Epithelial cell of esophagus (primary cell): ENCODE data around the gene ALG9.

Experiments used
- DNase-seq: peaks from one replicate; pipeline ENCODE4 v3.0.0; 2010; ENCODE audit warnings: low read depth
- H3K4me3 ChIP-seq: 2 replicates; pipeline ENCODE4 v1.5.1; 2011; ENCODE audit warnings: mild to moderate bottlenecking, low read length, control low read depth
- TF ChIP-seq, protein P1 (sequence below): IDR thresholded peaks from 2 replicates; pipeline ENCODE4 v1.5.1; 2011; ENCODE audit warnings: low read depth, mild to moderate bottlenecking, low read length, control low read depth, inconsistent platforms; ENCODE audit not compliant: insufficient read depth; ENCODE audit errors: missing control alignments

The ALG9 gene

GRCh38 chr11:111823629-111824028 is 47.8 kb downstream of the ALG9 start:
- TF ChIP-seq, protein P1, sequence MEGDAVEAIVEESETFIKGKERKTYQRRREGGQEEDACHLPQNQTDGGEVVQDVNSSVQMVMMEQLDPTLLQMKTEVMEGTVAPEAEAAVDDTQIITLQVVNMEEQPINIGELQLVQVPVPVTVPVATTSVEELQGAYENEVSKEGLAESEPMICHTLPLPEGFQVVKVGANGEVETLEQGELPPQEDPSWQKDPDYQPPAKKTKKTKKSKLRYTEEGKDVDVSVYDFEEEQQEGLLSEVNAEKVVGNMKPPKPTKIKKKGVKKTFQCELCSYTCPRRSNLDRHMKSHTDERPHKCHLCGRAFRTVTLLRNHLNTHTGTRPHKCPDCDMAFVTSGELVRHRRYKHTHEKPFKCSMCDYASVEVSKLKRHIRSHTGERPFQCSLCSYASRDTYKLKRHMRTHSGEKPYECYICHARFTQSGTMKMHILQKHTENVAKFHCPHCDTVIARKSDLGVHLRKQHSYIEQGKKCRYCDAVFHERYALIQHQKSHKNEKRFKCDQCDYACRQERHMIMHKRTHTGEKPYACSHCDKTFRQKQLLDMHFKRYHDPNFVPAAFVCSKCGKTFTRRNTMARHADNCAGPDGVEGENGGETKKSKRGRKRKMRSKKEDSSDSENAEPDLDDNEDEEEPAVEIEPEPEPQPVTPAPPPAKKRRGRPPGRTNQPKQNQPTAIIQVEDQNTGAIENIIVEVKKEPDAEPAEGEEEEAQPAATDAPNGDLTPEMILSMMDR: no peak
- DNase-seq: no peak
- no peak overlapping the region for H3K4me3 ChIP-seq

- TF ChIP-seq, protein P1: no peak
- no peak for DNase-seq
- no peak overlapping the region for H3K4me3 ChIP-seq
Observed at GRCh38 chr11:111823131-111823530, 48.2 kb downstream of the ALG9 start.

GRCh38 chr11:111819829-111820237 is 51.5 kb downstream of the ALG9 start:
- TF ChIP-seq, protein P1: no peak
- DNase-seq: no peak
- no peak overlapping the region for H3K4me3 ChIP-seq

GRCh38 chr11:111819161-111819828 is 52.1 kb downstream of the ALG9 start:
- TF ChIP-seq, protein P1: no peak
- no peak for DNase-seq
- no peak overlapping the region for H3K4me3 ChIP-seq

GRCh38 chr11:111815489-111815888 is 55.9 kb downstream of the ALG9 start:
- TF ChIP-seq, protein P1: no peak
- no peak for DNase-seq
- H3K4me3 ChIP-seq: no peak overlapping the region

GRCh38 chr11:111814557-111815320 is 56.6 kb downstream of the ALG9 start:
- no peak for DNase-seq
- TF ChIP-seq, protein P1: no peak
- no peak overlapping the region for H3K4me3 ChIP-seq
